Stomach (tissue), 9 donors: ENCODE data around the gene RTL10. TPM values are rescaled to one million over a fixed set of nuclear protein-coding genes. Genes with fewer than 3 reads are reported as not detected.

ENCODE experiments used
- DNase-seq, 2 donors: peaks; one replicate each; pipeline versions ENCODE4 v3.0.0 to v3.0.0-alpha.2; 2013 to 2019
- H3K27ac ChIP-seq, 5 donors: fragments of 200-600 bp in 4 of 5; sonication (generic) in 4 of 5; one replicate each; pipeline ENCODE4 v1.5.1; 2013 to 2019; ENCODE audit warnings: mild to moderate bottlenecking in 1 of 5, moderate library complexity in 1 of 5
- H3K27me3 ChIP-seq, 3 donors: fragments of 200-600 bp; sonication (generic); one replicate each; pipeline ENCODE4 v1.5.1; 2017 to 2019; ENCODE audit warnings: mixed run types in 1 of 3
- H3K36me3 ChIP-seq, 4 donors: fragments of 200-600 bp; sonication (generic); 1 replicate in 3 of 4; 2 replicates in 1 of 4; pipeline ENCODE4 v1.5.1; 2016 to 2019
- H3K4me1 ChIP-seq, 4 donors: fragments of 200-600 bp; sonication (generic); one replicate each; pipeline ENCODE4 v1.5.1; 2016 to 2019
- H3K4me3 ChIP-seq, 4 donors: fragments of 200-600 bp; sonication (generic) in 3 of 4; one replicate each; pipeline ENCODE4 v1.5.1; 2016 to 2019; ENCODE audit warnings: mild to moderate bottlenecking in 1 of 4
- H3K9me3 ChIP-seq, 4 donors: fragments of 200-600 bp; sonication (generic); one replicate each; pipeline ENCODE4 v1.5.1; 2016 to 2019
- EP300 ChIP-seq: sonication (generic); formaldehyde crosslinking; IDR thresholded peaks from one replicate; pipeline ENCODE4 v1.6.1; 2017; ENCODE audit warnings: antibody characterized with exemption
- POLR2A ChIP-seq, 4 donors: fragments of 450-650 bp; IDR thresholded peaks; one replicate each; pipeline ENCODE4 v1.6.1; 2016; ENCODE audit warnings: antibody characterized with exemption in 4 of 4, control low read depth in 2 of 4, mild to moderate bottlenecking in 1 of 4, moderate library complexity in 1 of 4
- POLR2AphosphoS5 ChIP-seq, 3 donors: sonication (generic); formaldehyde crosslinking; IDR thresholded peaks; one replicate each; pipeline ENCODE4 v1.6.1; 2016; ENCODE audit warnings: antibody characterized with exemption in 3 of 3
- WGBS, 5 donors: extraction: QIAGEN DNeasy Blood & Tissue Kit in 3 of 5; methylation state at CpG; one replicate each; pipeline versions ENCODE4 v1.1.5 to v1.1.7; 2013 to 2018; 5-methylcytosine and 5-hydroxymethylcytosine counted together
- intact Hi-C: fragments of 100-400 bp; cut with DNase I; formaldehyde crosslinking; loops from one replicate; pipeline ENCODE4 v1.15.1; 2023; ENCODE audit warnings: low total_unique reads
- polyA plus RNA-seq, 3 donors: library from polyadenylated mRNA; stranded (reverse); fragments of 200-250 nt; gene quantifications; one replicate each; pipeline ENCODE4 v1.2.3, GENCODE V29; 2013
- total RNA-seq, 5 donors: library from RNA; depleted of rRNA; stranded (reverse); fragments of >200 nt; gene quantifications; one replicate each; pipeline versions ENCODE4 v1.1.0 to v1.2.3, GENCODE V29; 2014 to 2016
- TF ChIP-seq, protein P1 (sequence below), 7 experiments: fragments of 450-650 bp in 4 of 7; fragments of 200-600 bp in 3 of 7; sonication (generic) in 3 of 7; IDR thresholded peaks; one replicate each; pipeline ENCODE4 v1.5.1; 2016 to 2019; ENCODE audit warnings: antibody characterized with exemption in 7 of 7, control low read depth in 2 of 7, mild to moderate bottlenecking in 1 of 7
- donor health status: healthy with polysubstance abuse.
- donor health status: Bipolar disorder and iron deficiency.
- donor health status: healthy.

RTL10 gene
- total and polyA plus RNA-seq, 8 donors, result 1.7 to 28.1 (median 8.4) TPM

DNA sequence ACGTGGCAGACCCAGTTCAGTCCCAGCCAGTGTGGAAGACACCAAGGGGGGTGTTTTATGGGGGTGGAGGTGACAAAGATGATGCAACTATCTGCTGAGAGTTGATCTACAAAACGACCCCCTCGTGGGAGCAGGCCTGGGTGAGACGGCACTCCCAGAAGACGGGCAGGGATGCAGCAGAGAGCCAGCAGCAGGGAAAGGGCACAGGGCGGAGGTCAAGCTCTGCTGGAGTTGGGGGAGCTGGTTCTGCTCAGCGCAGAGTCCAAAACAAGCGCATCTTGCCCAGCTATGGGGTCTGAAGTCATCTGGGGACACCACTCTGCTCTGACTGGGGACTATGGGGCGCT, 3.9 kb downstream of the RTL10 start:
- Histone ChIP-seq H3K4me1 (peaks cover 47 to 65% (median 57%) of the 10 kb centered on the region in 4 donors), H3K36me3 (peaks cover 17 to 43% (median 30%) of the 10 kb centered on the region in 4 donors), H3K27ac (peak overlapping the region in 4 of 5 donors; percentile 55 to 69 (median 60)), H3K4me3 (no peak overlapping the region), H3K27me3 (no peaks in the 10 kb centered on the region), H3K9me3 (no peaks in the 10 kb centered on the region)
- 67 to 82% (median 75%) methylated on average over 8 to 9 of the region's 9 CpGs for WGBS, 5 donors
- no peak for DNase-seq
- TF ChIP-seq, protein P1, sequence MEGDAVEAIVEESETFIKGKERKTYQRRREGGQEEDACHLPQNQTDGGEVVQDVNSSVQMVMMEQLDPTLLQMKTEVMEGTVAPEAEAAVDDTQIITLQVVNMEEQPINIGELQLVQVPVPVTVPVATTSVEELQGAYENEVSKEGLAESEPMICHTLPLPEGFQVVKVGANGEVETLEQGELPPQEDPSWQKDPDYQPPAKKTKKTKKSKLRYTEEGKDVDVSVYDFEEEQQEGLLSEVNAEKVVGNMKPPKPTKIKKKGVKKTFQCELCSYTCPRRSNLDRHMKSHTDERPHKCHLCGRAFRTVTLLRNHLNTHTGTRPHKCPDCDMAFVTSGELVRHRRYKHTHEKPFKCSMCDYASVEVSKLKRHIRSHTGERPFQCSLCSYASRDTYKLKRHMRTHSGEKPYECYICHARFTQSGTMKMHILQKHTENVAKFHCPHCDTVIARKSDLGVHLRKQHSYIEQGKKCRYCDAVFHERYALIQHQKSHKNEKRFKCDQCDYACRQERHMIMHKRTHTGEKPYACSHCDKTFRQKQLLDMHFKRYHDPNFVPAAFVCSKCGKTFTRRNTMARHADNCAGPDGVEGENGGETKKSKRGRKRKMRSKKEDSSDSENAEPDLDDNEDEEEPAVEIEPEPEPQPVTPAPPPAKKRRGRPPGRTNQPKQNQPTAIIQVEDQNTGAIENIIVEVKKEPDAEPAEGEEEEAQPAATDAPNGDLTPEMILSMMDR (IDR thresholded peaks at IDR 0.05), result no peak
- TF ChIP-seq EP300, result no peak
- no peak for TF ChIP-seq POLR2A (IDR thresholded peaks at IDR 0.05)
- no peak for TF ChIP-seq POLR2AphosphoS5 (IDR thresholded peaks at IDR 0.05)
- intact Hi-C loops, result no loop called here

DNA sequence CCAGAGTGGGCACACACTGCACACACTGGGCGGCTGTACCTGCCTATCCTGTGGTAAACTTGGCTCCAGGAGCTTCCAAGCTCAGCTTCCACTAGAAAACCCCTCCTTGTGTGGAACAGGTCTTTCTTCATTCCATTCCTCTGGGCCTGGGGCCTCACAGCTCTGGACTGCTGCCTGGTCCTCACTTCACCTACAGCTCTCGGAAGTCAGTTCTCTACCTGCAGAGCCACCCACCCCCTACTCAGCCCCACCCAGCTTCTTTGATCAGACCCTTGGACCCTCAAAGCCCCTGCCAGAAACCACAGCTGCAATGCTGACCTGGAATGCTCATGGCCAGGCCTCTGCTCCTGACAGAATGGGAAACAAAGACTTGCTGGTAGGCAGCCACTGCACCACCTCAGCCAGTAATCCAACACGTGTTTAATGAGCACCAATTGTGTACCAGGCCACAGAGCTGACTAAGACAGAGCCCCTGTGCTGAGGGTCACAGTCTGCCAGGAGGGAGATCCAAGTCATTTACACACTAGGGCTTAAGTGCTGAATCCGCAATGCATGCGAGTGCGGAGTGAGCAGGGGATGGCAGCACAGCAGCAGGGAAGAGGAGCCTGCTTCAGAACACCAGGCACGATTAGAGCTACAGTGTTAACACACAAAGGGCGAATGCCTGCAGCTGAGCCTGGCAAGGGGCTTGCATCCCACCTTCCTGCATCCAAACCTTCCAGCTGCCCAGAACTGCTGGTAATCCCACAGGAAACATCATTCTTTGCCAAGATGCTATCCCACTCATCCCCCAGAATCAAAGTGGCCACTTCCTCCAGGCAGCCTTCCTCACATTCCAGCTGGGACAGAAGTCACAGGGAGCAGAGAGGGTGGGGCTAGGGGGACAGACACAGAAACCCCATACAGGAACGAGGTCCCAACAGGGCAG, 4.6 kb downstream of the RTL10 start:
- TF ChIP-seq POLR2AphosphoS5 (IDR thresholded peaks at IDR 0.05) (no peak), EP300 (no peak), POLR2A (IDR thresholded peaks at IDR 0.05) (no peak)
- TF ChIP-seq, protein P1 (IDR thresholded peaks at IDR 0.05), result no peak
- Histone ChIP-seq H3K4me1 (peaks cover 43 to 65% (median 56%) of the 10 kb centered on the region in 4 donors), H3K4me3 (peak overlapping the region in 1 of 4 donors; percentile 3), H3K27ac (peak overlapping the region; percentile 16 to 69 (median 58)), H3K36me3 (peaks cover 17 to 43% (median 30%) of the 10 kb centered on the region in 4 donors), H3K9me3 (no peaks in the 10 kb centered on the region), H3K27me3 (no peaks in the 10 kb centered on the region)
- intact Hi-C loops, result no loop called here
- DNase-seq, result peak; percentile 76 to 89
- 39 to 72% (median 47%) methylated on average over 9 of the region's 9 CpGs for WGBS, 5 donors

DNA sequence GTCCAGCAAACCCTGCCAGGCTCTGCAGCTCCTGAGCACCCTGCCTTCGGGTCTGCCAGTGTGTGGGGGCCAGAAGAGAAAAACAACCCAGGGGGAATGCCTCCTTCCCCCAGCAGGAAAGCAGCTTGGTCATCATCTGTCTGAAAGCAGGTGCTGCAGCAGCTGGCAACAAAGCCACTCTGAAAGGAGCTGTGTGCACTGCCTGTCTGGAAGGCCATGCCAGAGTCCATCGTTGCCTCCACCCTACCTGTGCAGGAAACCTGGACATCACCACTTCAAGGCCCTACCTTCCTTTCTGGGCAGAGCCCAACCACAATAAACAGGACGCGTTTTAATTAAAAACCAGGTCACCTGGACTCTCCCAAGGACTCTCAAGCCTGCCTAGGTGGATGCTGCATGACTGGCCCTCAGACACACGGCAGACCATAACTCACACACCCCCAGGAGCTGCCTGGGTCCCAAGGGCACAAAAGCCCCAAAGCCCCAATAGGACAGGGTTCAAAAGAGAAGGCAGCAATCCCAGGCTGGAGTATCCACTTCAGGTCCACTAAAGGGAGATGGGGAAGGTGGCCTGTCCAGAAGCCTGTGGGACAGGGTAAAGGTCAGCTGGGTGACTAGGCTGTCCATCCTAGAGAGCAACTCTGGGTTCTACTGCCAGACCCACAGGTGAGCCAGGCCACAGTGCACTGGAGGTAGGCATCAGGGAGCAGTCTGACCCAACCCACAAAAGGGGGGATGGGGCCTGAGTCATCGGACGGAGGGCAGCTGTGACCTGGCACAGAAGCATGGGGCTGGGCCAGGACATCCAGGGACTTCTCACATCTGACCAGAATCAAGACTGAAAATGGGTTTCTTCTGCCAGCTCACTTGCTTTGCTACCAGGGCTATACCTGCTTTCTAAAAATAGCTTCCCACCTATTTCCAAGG, 6.1 kb downstream of the RTL10 start:
- Histone ChIP-seq H3K27ac (peak overlapping the region in 4 of 5 donors; percentile 25 to 61 (median 56)), H3K4me3 (no peak overlapping the region), H3K27me3 (no peaks in the 10 kb centered on the region), H3K36me3 (peaks cover 17 to 43% (median 30%) of the 10 kb centered on the region in 4 donors), H3K9me3 (no peaks in the 10 kb centered on the region), H3K4me1 (peaks cover 54 to 73% (median 66%) of the 10 kb centered on the region in 4 donors)
- TF ChIP-seq EP300 (no peak), POLR2AphosphoS5 (IDR thresholded peaks at IDR 0.05) (no peak), POLR2A (IDR thresholded peaks at IDR 0.05) (no peak)
- TF ChIP-seq, protein P1 (IDR thresholded peaks at IDR 0.05), result no peak
- DNase-seq, result peak in 1 of 2 donors; percentile 72
- WGBS, 5 donors, result 38 to 59% (median 50%) methylated on average over 7 of the region's 7 CpGs
- intact Hi-C loops, result no loop called here

DNA sequence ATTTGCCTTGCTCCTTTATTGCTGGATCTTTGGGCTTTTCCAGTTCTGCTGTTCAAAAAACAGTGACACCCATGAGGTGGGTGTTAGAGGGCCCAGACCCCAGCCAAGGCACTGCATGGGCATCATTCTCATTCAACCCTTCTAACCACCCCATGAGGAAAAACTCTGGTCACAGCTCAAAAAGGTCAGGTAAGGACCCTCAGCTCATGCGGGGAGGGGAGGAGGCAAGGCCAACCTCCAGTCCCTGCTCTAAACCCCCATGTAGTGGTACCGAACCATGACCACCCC, 7.4 kb downstream of the RTL10 start:
- TF ChIP-seq POLR2AphosphoS5 (IDR thresholded peaks at IDR 0.05) (no peak), EP300 (no peak), POLR2A (IDR thresholded peaks at IDR 0.05) (no peak)
- TF ChIP-seq, protein P1 (IDR thresholded peaks at IDR 0.05), result no peak
- WGBS, 5 donors, result 92 to 100% (median 94%) methylated on average over 2 of the region's 2 CpGs

More for the DNA sequence above, 7.4 kb downstream of the RTL10 start:
- H3K36me3 ChIP-seq, result peaks cover 17 to 43% (median 27%) of the 10 kb centered on the region in 4 donors
- H3K27me3 ChIP-seq, result no peaks in the 10 kb centered on the region
- intact Hi-C loops, result no loop called here
- H3K27ac ChIP-seq, result no peak overlapping the region
- H3K9me3 ChIP-seq, result no peaks in the 10 kb centered on the region
- no peak overlapping the region for H3K4me3 ChIP-seq
- peaks cover 43 to 66% (median 59%) of the 10 kb centered on the region in 4 donors for H3K4me1 ChIP-seq
- DNase-seq, result no peak
